Keratinocyte (primary cell): ENCODE measurements around the gene ZC3H4. TPM values are rescaled to one million over a fixed set of nuclear protein-coding genes. Genes with fewer than 3 reads are reported as not detected.

ENCODE experiments used
- DNase-seq: peaks from one replicate; pipeline ENCODE4 v3.0.0-alpha.2; 2011; ENCODE audit warnings: low read depth, missing footprints, low spot score
- FAIRE-seq: peaks from 2 replicates; lab custom pipeline; 2011; peaks lifted over from hg19 to GRCh38; lab: Jason Lieb, UNC
- H2AFZ ChIP-seq: 2 replicates; pipeline ENCODE4 v1.6.0; 2012; ENCODE audit warnings: low read length, control low read depth, inconsistent platforms; ENCODE audit not compliant: control insufficient read depth
- H3K27ac ChIP-seq: 2 replicates; pipeline ENCODE4 v1.5.1; 2011; ENCODE audit warnings: low read length; ENCODE audit not compliant: control insufficient read depth, insufficient read depth
- H3K27me3 ChIP-seq: 3 replicates; pipeline ENCODE4 v1.6.0; 2011; ENCODE audit warnings: low read length; ENCODE audit not compliant: control insufficient read depth, insufficient read depth; ENCODE audit errors: extremely low read depth
- H3K36me3 ChIP-seq, 2 experiments: 2 replicates in 1 of 2; 3 replicates in 1 of 2; pipeline ENCODE4 v1.5.1; 2011; ENCODE audit warnings: low read length in 2 of 2, mild to moderate bottlenecking in 1 of 2; ENCODE audit not compliant: control insufficient read depth in 2 of 2, insufficient read depth in 2 of 2; ENCODE audit errors: extremely low read depth in 1 of 2
- H3K4me1 ChIP-seq: 3 replicates; pipeline ENCODE4 v1.5.1; 2011; ENCODE audit warnings: low read length; ENCODE audit not compliant: control insufficient read depth, insufficient read depth; ENCODE audit errors: extremely low read depth
- H3K4me2 ChIP-seq: 3 replicates; pipeline ENCODE4 v1.6.0; 2011; ENCODE audit warnings: low read depth, low read length; ENCODE audit not compliant: control insufficient read depth, insufficient read depth; ENCODE audit errors: extremely low read depth
- H3K4me3 ChIP-seq, 3 experiments: fragments of 200-600 bp in 1 of 3; sonication (generic) in 1 of 3; 2 replicates in 2 of 3; 3 replicates in 1 of 3; pipeline ENCODE4 v1.5.1; 2011 to 2016; ENCODE audit warnings: low read length in 3 of 3, mild to moderate bottlenecking in 3 of 3, control low read depth in 2 of 3, inconsistent platforms in 1 of 3, low read depth in 1 of 3, mixed read lengths in 1 of 3, mixed run types in 1 of 3, moderate library complexity in 1 of 3; ENCODE audit not compliant: control insufficient read depth in 2 of 3, insufficient read depth in 2 of 3; ENCODE audit errors: extremely low read depth in 1 of 3
- H3K79me2 ChIP-seq: 2 replicates; pipeline ENCODE4 v1.6.0; 2012; ENCODE audit warnings: low read length; ENCODE audit not compliant: control insufficient read depth, insufficient read depth
- H3K9ac ChIP-seq: 3 replicates; pipeline ENCODE4 v1.6.0; 2011; ENCODE audit warnings: low read length; ENCODE audit not compliant: control insufficient read depth, insufficient read depth; ENCODE audit errors: extremely low read depth
- H3K9me1 ChIP-seq: 3 replicates; pipeline ENCODE4 v1.6.0; 2011; ENCODE audit warnings: low read length; ENCODE audit not compliant: control insufficient read depth, insufficient read depth; ENCODE audit errors: extremely low read depth
- H3K9me3 ChIP-seq: 2 replicates; pipeline ENCODE4 v1.5.1; 2012; ENCODE audit warnings: low read depth, low read length; ENCODE audit not compliant: control insufficient read depth
- H4K20me1 ChIP-seq: 3 replicates; pipeline ENCODE4 v1.6.0; 2011; ENCODE audit warnings: low read length; ENCODE audit not compliant: control insufficient read depth, insufficient read depth; ENCODE audit errors: extremely low read depth
- CTCF ChIP-seq, 3 experiments: IDR thresholded peaks in 1 of 3; conservative IDR thresholded peaks in 1 of 3; optimal IDR thresholded peaks in 1 of 3; 2 replicates in 2 of 3; 3 replicates in 1 of 3; pipeline versions ENCODE3 to v1.5.1; 2011; ENCODE audit warnings: low read length in 3 of 3, mild to moderate bottlenecking in 3 of 3, moderate library complexity in 2 of 3, control low read depth in 1 of 3, inconsistent platforms in 1 of 3; ENCODE audit not compliant: insufficient read depth in 2 of 3; ENCODE audit errors: extremely low read depth in 1 of 3
- EZH2 ChIP-seq: IDR thresholded peaks from one replicate; pipeline ENCODE4 v1.6.1; 2012; ENCODE audit warnings: inconsistent platforms, mild to moderate bottlenecking, low read length, moderate library complexity
- dilution Hi-C: fragments of 300-500 bp; cut with MboI; formaldehyde crosslinking; loops from one replicate; pipeline ENCODE4 v1.7.0; 2020; ENCODE audit warnings: low sequenced_read_pairs; ENCODE audit not compliant: extremely low pct_ligation_motif_present
- polyA plus RNA-seq, 5 experiments: library from polyadenylated mRNA; depleted of rRNA in 3 of 5; stranded (reverse) in 3 of 5; stranded (forward) in 1 of 5; unstranded in 1 of 5; fragments of >200 nt; gene quantifications; 1 replicate in 1 of 5; 2 replicates in 3 of 5; 3 replicates in 1 of 5; pipeline versions ENCODE4 v1.2.1 to v1.2.3, GENCODE V29; 2011 to 2012; ENCODE audit warnings: missing spikeins in 2 of 5, low read depth in 1 of 5, low replicate concordance in 1 of 5

ZC3H4 gene
- polyA plus RNA-seq, 1 donor (not counting 4 experiments of a cell fraction or from before 2014, with no cell fraction given), result 5.6 TPM

- Histone ChIP-seq H3K36me3 (peaks cover 4 to 23% of the 10 kb centered on the region in 2 experiments), H3K79me2 (peaks cover 48% of the 10 kb centered on the region), H3K4me3 (peak overlapping the region; percentile 87 to 94 (median 89)), H3K27ac (peak overlapping the region; percentile 99), H3K9me3 (no peaks in the 10 kb centered on the region), H3K4me1 (peaks cover 42% of the 10 kb centered on the region), H3K9ac (peak overlapping the region; percentile 99), H3K9me1 (no peaks in the 10 kb centered on the region), H4K20me1 (no peaks in the 10 kb centered on the region), H2AFZ (no peak overlapping the region), H3K4me2 (peak overlapping the region; percentile 94), H3K27me3 (no peaks in the 10 kb centered on the region)
- dilution Hi-C loops, result no loop called here
- DNase-seq (no peak), FAIRE-seq (no peak)
- no peak for TF ChIP-seq CTCF (optimal IDR thresholded peaks at IDR 0.05 in 1 of 3, IDR thresholded peaks at IDR 0.05 in 1 of 3, conservative IDR thresholded peaks at IDR 0.05 in 1 of 3; ENCODE audit: extremely low read depth in 1 of 3, insufficient read depth in 2 of 3, low read length in 3 of 3)
- TF ChIP-seq EZH2, result no peak
Observed at GRCh38 chr19:47111006-47111621, 2.5 kb downstream of the ZC3H4 start.

DNA sequence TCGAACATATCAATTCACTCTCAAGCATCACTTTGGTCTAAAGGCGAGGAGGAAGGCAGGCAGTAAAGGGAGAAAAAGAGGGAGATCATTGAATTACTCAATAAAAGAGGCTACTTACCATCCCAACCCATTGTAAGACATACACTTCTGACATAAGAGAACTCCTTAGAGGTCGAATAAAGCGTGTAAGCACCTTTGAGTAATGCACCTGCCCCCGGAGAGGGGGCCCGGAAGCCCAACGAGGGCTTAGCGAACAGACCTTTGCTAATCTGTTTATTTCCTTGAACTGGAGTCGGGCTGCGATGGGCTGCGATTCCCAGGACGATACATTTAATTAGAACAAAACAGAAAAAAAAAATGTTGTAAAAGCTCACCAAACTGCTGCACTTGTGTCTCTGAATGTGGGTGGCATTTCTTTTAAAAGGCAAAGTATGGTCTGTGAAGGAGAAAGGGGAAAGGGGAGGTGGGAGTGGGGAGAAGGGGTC is 3.0 kb downstream of the ZC3H4 start:
- Histone ChIP-seq H3K4me1 (peaks cover 42% of the 10 kb centered on the region), H4K20me1 (no peaks in the 10 kb centered on the region), H3K9ac (peak overlapping the region; percentile 99), H3K9me3 (no peaks in the 10 kb centered on the region), H3K4me3 (peak overlapping the region; percentile 87 to 94 (median 89)), H3K4me2 (peak overlapping the region; percentile 94), H2AFZ (no peak overlapping the region), H3K27me3 (no peaks in the 10 kb centered on the region), H3K36me3 (peaks cover 4 to 28% of the 10 kb centered on the region in 2 experiments), H3K9me1 (no peaks in the 10 kb centered on the region), H3K79me2 (peaks cover 53% of the 10 kb centered on the region), H3K27ac (peak overlapping the region; percentile 99)
- FAIRE-seq, result no peak
- TF ChIP-seq CTCF (optimal IDR thresholded peaks at IDR 0.05 in 1 of 3, IDR thresholded peaks at IDR 0.05 in 1 of 3, conservative IDR thresholded peaks at IDR 0.05 in 1 of 3; ENCODE audit: extremely low read depth in 1 of 3, insufficient read depth in 2 of 3, low read length in 3 of 3), result no peak
- no peak for TF ChIP-seq EZH2
- no peak for DNase-seq
- dilution Hi-C loops, result no loop called here
